Measurements from ENCODE around the gene NFATC2.

GRCh38 chr20:51493346-51493791 lies 49.1 kb downstream of the NFATC2 start:
- TF ChIP-seq, protein P1, sequence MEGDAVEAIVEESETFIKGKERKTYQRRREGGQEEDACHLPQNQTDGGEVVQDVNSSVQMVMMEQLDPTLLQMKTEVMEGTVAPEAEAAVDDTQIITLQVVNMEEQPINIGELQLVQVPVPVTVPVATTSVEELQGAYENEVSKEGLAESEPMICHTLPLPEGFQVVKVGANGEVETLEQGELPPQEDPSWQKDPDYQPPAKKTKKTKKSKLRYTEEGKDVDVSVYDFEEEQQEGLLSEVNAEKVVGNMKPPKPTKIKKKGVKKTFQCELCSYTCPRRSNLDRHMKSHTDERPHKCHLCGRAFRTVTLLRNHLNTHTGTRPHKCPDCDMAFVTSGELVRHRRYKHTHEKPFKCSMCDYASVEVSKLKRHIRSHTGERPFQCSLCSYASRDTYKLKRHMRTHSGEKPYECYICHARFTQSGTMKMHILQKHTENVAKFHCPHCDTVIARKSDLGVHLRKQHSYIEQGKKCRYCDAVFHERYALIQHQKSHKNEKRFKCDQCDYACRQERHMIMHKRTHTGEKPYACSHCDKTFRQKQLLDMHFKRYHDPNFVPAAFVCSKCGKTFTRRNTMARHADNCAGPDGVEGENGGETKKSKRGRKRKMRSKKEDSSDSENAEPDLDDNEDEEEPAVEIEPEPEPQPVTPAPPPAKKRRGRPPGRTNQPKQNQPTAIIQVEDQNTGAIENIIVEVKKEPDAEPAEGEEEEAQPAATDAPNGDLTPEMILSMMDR (conservative IDR thresholded peaks at IDR 0.05; ENCODE audit: low read depth, low read length) = no peak
- TF ChIP-seq POLR2A (IDR thresholded peaks at IDR 0.05; ENCODE audit: low read depth, low read length) (no peak), CHD1 (IDR thresholded peaks at IDR 0.05; ENCODE audit: low read depth, low read length) (no peak), RFX5 (IDR thresholded peaks at IDR 0.05; ENCODE audit: low read depth, low read length) (no peak), RAD21 (IDR thresholded peaks at IDR 0.05; ENCODE audit: low read length) (no peak), RCOR1 (IDR thresholded peaks at IDR 0.05; ENCODE audit: insufficient replicate concordance, low read length) (no peak), MAFK (IDR thresholded peaks at IDR 0.05; ENCODE audit: low read depth, low read length) (no peak), NFE2L2 (IDR thresholded peaks at IDR 0.05; ENCODE audit: low read depth, low read length) (no peak), MXI1 (IDR thresholded peaks at IDR 0.05; ENCODE audit: borderline replicate concordance, low read depth, low read length) (no peak), MAZ (IDR thresholded peaks at IDR 0.05; ENCODE audit: borderline replicate concordance, low read depth, low read length) (no peak), FOS (IDR thresholded peaks at IDR 0.05; ENCODE audit: low read depth, low read length) (no peak), SMC3 (IDR thresholded peaks at IDR 0.05; ENCODE audit: low read depth, low read length) (no peak)

All from IMR-90 (cell line).